Esophagus muscularis mucosa (tissue), 4 donors: ENCODE data around the gene TPCN1. TPM values are rescaled to one million over a fixed set of nuclear protein-coding genes. Genes with fewer than 3 reads are reported as not detected.

Experiments used
- DNase-seq: peaks from one replicate; pipeline ENCODE4 v3.0.0-alpha.2; 2017; ENCODE audit errors: extremely low spot score
- H3K27ac ChIP-seq, 4 donors: fragments of 200-600 bp; sonication (generic); replicated peaks in 1 of 4; 1 replicate in 3 of 4; 2 replicates in 1 of 4; pipeline ENCODE4 v1.5.1; 2016 to 2019; ENCODE audit warnings: mild to moderate bottlenecking in 1 of 4
- H3K27me3 ChIP-seq, 4 donors: fragments of 200-600 bp; sonication (generic); one replicate each; pipeline versions ENCODE4 v1.5.1 to v1.6.0; 2016 to 2019
- H3K36me3 ChIP-seq, 4 donors: fragments of 200-600 bp; sonication (generic); one replicate each; pipeline ENCODE4 v1.5.1; 2016 to 2019
- H3K4me1 ChIP-seq, 4 donors: fragments of 200-600 bp; sonication (generic); one replicate each; pipeline ENCODE4 v1.5.1; 2016 to 2019
- H3K4me3 ChIP-seq, 4 donors: fragments of 200-600 bp; sonication (generic); 1 replicate in 2 of 4; 2 replicates in 2 of 4; pipeline ENCODE4 v1.5.1; 2016 to 2019; ENCODE audit warnings: mild to moderate bottlenecking in 4 of 4, moderate library complexity in 1 of 4
- H3K9me3 ChIP-seq, 4 donors: fragments of 200-600 bp; sonication (generic); 1 replicate in 3 of 4; 2 replicates in 1 of 4; pipeline ENCODE4 v1.5.1; 2016 to 2019
- EP300 ChIP-seq: sonication (generic); formaldehyde crosslinking; IDR thresholded peaks from one replicate; pipeline ENCODE4 v1.6.1; 2017; ENCODE audit warnings: antibody characterized with exemption
- POLR2A ChIP-seq: fragments of 450-650 bp; IDR thresholded peaks from one replicate; pipeline ENCODE4 v1.6.1; 2017; ENCODE audit warnings: antibody characterized with exemption, moderate library complexity, mild to moderate bottlenecking, low read depth
- POLR2AphosphoS5 ChIP-seq, 2 donors: sonication (generic); formaldehyde crosslinking; IDR thresholded peaks; one replicate each; pipeline ENCODE4 v1.6.1; 2017; ENCODE audit warnings: antibody characterized with exemption in 2 of 2
- WGBS: methylation state at CpG from one replicate; pipeline ENCODE4 v1.1.5; 2018; 5-methylcytosine and 5-hydroxymethylcytosine counted together
- intact Hi-C: fragments of 100-400 bp; cut with DNase I; formaldehyde crosslinking; loops from one replicate; pipeline ENCODE4 v1.15.1; 2023
- total RNA-seq, 4 donors: library from RNA; depleted of rRNA; stranded (reverse); fragments of >200 nt; gene quantifications; one replicate each; pipeline versions ENCODE4 v1.1.0 to v1.2.1, GENCODE V29; 2016
- TF ChIP-seq, protein P1 (sequence below), 3 experiments: fragments of 200-600 bp in 2 of 3; fragments of 450-650 bp in 1 of 3; sonication (generic) in 2 of 3; IDR thresholded peaks; one replicate each; pipeline ENCODE4 v1.5.1; 2017 to 2019; ENCODE audit warnings: antibody characterized with exemption in 3 of 3, mild to moderate bottlenecking in 2 of 3, moderate library complexity in 1 of 3

TPCN1 gene
- total RNA-seq, 4 donors from 2014 or later = 31.1 to 54.0 (median 34.5) TPM

DNA sequence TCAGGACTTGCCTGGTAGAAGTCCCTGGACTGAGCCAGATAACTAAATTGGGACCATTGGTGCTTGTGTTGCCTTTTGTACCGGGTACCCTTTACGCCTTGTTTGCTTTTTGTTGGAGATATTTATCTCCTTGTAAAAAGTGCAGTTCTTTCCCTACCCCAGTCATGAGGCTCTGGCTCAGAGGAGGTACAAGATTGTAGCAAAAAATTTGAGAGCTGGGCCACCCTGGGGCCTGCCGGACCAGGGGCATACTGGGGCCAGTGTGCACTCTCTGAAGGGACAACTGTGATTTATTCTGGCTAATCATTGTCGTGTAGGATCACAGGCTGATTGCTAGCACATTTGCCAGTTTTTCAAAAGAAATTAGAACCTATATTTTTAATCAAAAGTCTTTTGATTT, 13.2 kb downstream of the TPCN1 start:
- peaks cover 53 to 82% (median 60%) of the 10 kb centered on the region in 4 donors for H3K4me1 ChIP-seq
- DNase-seq = no peak
- intact Hi-C loops = no loop called here

DNA sequence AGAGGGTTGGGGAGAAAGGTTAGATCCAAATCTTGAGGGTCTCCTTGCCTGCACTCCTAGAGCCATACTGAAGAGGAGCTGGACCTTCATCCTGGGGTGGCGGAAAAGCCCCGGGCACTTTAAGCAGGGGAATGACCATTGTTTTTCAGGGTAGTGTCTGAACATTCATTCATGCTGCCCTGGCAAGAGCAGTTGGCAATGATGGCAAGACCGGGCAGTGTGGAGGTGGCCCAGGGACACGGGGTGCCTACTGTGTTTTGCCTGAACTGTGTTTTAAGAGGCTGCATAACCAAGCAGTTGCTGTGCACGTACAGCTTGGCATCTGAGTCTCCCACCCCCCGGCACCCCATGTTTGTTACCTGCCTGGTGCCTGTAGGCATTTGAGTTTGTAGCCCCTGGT, 14.7 kb downstream of the TPCN1 start:
- Histone ChIP-seq H3K27me3 (no peaks in the 10 kb centered on the region), H3K27ac (peak overlapping the region in 1 of 4 donors; percentile 5), H3K9me3 (no peaks in the 10 kb centered on the region), H3K4me3 (no peak overlapping the region), H3K4me1 (peaks cover 61 to 81% (median 67%) of the 10 kb centered on the region in 4 donors), H3K36me3 (peaks cover 7 to 78% (median 34%) of the 10 kb centered on the region in 4 donors)
- DNase-seq = no peak
- TF ChIP-seq POLR2AphosphoS5 (IDR thresholded peaks at IDR 0.05) (no peak), EP300 (no peak), POLR2A (no peak)
- TF ChIP-seq, protein P1, sequence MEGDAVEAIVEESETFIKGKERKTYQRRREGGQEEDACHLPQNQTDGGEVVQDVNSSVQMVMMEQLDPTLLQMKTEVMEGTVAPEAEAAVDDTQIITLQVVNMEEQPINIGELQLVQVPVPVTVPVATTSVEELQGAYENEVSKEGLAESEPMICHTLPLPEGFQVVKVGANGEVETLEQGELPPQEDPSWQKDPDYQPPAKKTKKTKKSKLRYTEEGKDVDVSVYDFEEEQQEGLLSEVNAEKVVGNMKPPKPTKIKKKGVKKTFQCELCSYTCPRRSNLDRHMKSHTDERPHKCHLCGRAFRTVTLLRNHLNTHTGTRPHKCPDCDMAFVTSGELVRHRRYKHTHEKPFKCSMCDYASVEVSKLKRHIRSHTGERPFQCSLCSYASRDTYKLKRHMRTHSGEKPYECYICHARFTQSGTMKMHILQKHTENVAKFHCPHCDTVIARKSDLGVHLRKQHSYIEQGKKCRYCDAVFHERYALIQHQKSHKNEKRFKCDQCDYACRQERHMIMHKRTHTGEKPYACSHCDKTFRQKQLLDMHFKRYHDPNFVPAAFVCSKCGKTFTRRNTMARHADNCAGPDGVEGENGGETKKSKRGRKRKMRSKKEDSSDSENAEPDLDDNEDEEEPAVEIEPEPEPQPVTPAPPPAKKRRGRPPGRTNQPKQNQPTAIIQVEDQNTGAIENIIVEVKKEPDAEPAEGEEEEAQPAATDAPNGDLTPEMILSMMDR (IDR thresholded peaks at IDR 0.05) = no peak
- intact Hi-C loops = no loop called here
- WGBS = 86% methylated on average over 6 of the region's 6 CpGs

More for the DNA sequence above, 13.2 kb downstream of the TPCN1 start:
- Histone ChIP-seq H3K27ac (no peak overlapping the region), H3K4me3 (no peak overlapping the region), H3K27me3 (no peaks in the 10 kb centered on the region), H3K9me3 (no peaks in the 10 kb centered on the region), H3K36me3 (peaks cover 7 to 88% (median 43%) of the 10 kb centered on the region in 4 donors)
- WGBS = 90% methylated on average over 4 of the region's 4 CpGs
- TF ChIP-seq EP300 = no peak
- TF ChIP-seq POLR2AphosphoS5 (IDR thresholded peaks at IDR 0.05) = no peak
- TF ChIP-seq POLR2A = no peak
- TF ChIP-seq, protein P1 (IDR thresholded peaks at IDR 0.05) = no peak

DNA sequence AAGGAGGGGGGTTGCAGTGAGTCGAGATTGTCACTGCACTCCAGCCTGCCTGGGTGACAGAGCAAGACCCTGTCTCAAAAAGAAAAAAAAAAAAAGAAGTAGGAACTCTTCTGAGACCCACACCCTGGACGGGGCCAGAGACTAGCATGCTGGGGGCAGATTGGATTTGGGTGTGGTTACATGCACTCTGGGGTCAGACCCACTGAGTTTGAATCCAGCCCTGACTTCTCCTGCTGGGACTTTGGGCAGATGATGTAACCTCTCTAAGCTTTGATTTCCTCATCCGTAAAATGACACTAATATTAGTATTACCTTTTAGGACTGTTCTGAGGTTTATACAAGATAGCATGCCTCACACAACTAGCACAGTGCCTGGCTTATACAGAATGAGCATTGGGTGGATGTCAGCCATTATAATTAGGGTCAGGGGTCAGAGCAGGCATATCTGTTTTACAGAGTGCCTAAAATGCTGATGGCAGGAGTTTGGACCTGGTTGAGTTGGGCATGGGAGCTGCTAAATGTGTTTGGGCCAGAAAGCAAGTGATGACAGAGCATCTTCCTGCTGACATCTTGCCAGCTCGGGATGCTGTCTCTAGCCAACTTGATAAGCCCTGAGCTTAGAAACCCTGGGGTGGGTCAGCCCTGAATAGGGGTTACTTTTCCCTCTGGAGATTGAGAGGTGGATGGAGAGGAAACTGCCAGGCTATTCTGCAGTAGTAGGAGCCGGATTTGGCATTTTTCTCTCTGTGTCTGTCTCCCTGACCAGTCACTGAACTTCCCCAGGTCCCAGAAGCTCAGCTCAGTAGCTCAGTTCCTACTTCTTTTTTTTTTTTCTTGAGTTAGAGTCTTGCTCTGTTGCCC, 15.5 kb downstream of the TPCN1 start:
- no peak for DNase-seq
- WGBS = 76% methylated on average over 5 of the region's 5 CpGs
- Histone ChIP-seq H3K36me3 (peaks cover 7 to 76% (median 31%) of the 10 kb centered on the region in 4 donors), H3K4me3 (no peak overlapping the region), H3K27ac (peak overlapping the region in 3 of 4 donors; percentile 2 to 37 (median 3)), H3K9me3 (no peaks in the 10 kb centered on the region), H3K27me3 (no peaks in the 10 kb centered on the region), H3K4me1 (peaks cover 59 to 81% (median 68%) of the 10 kb centered on the region in 4 donors)
- TF ChIP-seq, protein P1 (IDR thresholded peaks at IDR 0.05) = no peak
- TF ChIP-seq POLR2AphosphoS5 (IDR thresholded peaks at IDR 0.05) (no peak), EP300 (no peak), POLR2A (no peak)
- intact Hi-C loops = no loop called here

DNA sequence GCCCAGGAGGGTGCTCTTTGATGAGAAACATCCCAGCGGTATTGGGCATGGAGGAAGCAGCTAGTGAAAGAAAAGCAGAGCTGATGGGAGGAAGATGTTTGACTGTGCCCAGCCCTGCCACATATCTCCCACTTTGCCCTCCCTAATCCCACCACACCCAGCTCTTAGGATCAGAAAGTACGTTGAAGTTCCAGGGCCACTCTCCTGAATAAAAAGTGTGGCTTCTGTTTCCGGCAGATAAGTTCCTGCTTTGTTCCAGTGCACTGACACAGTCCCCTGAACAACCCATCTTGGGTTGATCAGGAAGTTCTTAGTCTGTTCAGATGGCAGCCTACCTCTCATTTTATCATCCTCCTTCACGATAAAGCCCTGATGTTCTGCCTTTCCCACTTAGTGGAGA, 16.5 kb downstream of the TPCN1 start:
- Histone ChIP-seq H3K36me3 (peaks cover 5 to 76% (median 27%) of the 10 kb centered on the region in 4 donors), H3K27ac (no peak overlapping the region), H3K4me1 (peaks cover 59 to 81% (median 66%) of the 10 kb centered on the region in 4 donors), H3K9me3 (no peaks in the 10 kb centered on the region), H3K27me3 (no peaks in the 10 kb centered on the region), H3K4me3 (no peak overlapping the region)
- intact Hi-C loops = no loop called here
- TF ChIP-seq POLR2A = no peak
- TF ChIP-seq, protein P1 (IDR thresholded peaks at IDR 0.05) = no peak
- no peak for TF ChIP-seq EP300
- DNase-seq = no peak
- WGBS = 71% methylated on average over 4 of the region's 4 CpGs
